Immature natural killer cell (primary cell): ENCODE measurements around the gene BRI3. TPM values are rescaled to one million over a fixed set of nuclear protein-coding genes. Genes with fewer than 3 reads are reported as not detected.

Source experiments
- DNase-seq, 3 donors: peaks; one replicate each; pipeline ENCODE4 v3.0.0; 2022; ENCODE audit warnings: mixed read lengths in 1 of 3
- H3K27ac Mint-ChIP-seq, 6 donors: one replicate each; pipeline ENCODE4 v1.8.0; 2020; ENCODE audit warnings: mixed read lengths in 6 of 6, mild to moderate bottlenecking in 5 of 6, inconsistent platforms in 4 of 6, moderate library complexity in 3 of 6
- H3K27me3 Mint-ChIP-seq, 3 donors: one replicate each; pipeline ENCODE4 v1.8.0; 2020 to 2021; ENCODE audit warnings: low read depth in 3 of 3, mild to moderate bottlenecking in 3 of 3, mixed read lengths in 3 of 3, moderate library complexity in 3 of 3, inconsistent platforms in 1 of 3
- H3K36me3 Mint-ChIP-seq, 3 donors: one replicate each; pipeline ENCODE4 v1.8.0; 2020; ENCODE audit warnings: mixed read lengths in 3 of 3, inconsistent platforms in 2 of 3, mild to moderate bottlenecking in 2 of 3
- H3K4me1 Mint-ChIP-seq, 2 donors: one replicate each; pipeline ENCODE4 v1.8.0; 2020; ENCODE audit warnings: inconsistent platforms in 2 of 2, mild to moderate bottlenecking in 2 of 2, mixed read lengths in 2 of 2, moderate library complexity in 1 of 2
- H3K4me3 Mint-ChIP-seq, 5 donors: one replicate each; pipeline ENCODE4 v1.8.0; 2020; ENCODE audit warnings: mild to moderate bottlenecking in 5 of 5, mixed read lengths in 5 of 5, inconsistent platforms in 3 of 5, moderate library complexity in 3 of 5
- H3K9me3 Mint-ChIP-seq, 6 donors: one replicate each; pipeline ENCODE4 v1.8.0; 2020; ENCODE audit warnings: mild to moderate bottlenecking in 6 of 6, mixed read lengths in 6 of 6, inconsistent platforms in 4 of 6, moderate library complexity in 3 of 6
- polyA plus RNA-seq, 3 donors: library from polyadenylated mRNA; unstranded; fragments of 300-500 nt; fragmentation: Illumina TruSeq; gene quantifications; one replicate each; pipeline ENCODE4 v1.2.3, GENCODE V29; 2021

Gene BRI3, protein sequence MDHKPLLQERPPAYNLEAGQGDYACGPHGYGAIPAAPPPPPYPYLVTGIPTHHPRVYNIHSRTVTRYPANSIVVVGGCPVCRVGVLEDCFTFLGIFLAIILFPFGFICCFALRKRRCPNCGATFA
- polyA plus RNA-seq: 10 to 100 TPM; 15.8 to 18.3 (median 17.2) TPM

GRCh38 chr7:98280791-98281756 lies at the start of gene BRI3:
Gene BRI3, plus strand, starts transcription at chr7:98281686. Its CDS starts 110 bp downstream, at chr7:98281796.
- Mint-ChIP-seq H3K9me3 (no peaks in the 10 kb centered on the region), H3K27me3 (peaks cover 2 to 8% (median 5%) of the 10 kb centered on the region in 3 donors), H3K27ac (peak within 1 kb of the TSS; percentile 60 to 89 (median 85)), H3K36me3 (no peaks in the 10 kb centered on the region), H3K4me1 (peaks cover 31 to 33% of the 10 kb centered on the region in 2 donors), H3K4me3 (peak within 1 kb of the TSS; percentile 86 to 90 (median 88))
- DNase-seq: peak; percentile 81 to 85 (median 85)

- H3K27me3 Mint-ChIP-seq: peaks cover 0 to 2% (median 0%) of the 10 kb centered on the region in 3 donors
- no peaks in the 10 kb centered on the region for H3K9me3 Mint-ChIP-seq
- peaks cover 4% of the 10 kb centered on the region in 3 donors for H3K36me3 Mint-ChIP-seq
- H3K27ac Mint-ChIP-seq: no peak overlapping the region
- H3K4me1 Mint-ChIP-seq: no peaks in the 10 kb centered on the region
- DNase-seq: no peak
- no peak overlapping the region for H3K4me3 Mint-ChIP-seq
Observed at GRCh38 chr7:98232263-98232585, 49.3 kb upstream of the BRI3 start.

DNA sequence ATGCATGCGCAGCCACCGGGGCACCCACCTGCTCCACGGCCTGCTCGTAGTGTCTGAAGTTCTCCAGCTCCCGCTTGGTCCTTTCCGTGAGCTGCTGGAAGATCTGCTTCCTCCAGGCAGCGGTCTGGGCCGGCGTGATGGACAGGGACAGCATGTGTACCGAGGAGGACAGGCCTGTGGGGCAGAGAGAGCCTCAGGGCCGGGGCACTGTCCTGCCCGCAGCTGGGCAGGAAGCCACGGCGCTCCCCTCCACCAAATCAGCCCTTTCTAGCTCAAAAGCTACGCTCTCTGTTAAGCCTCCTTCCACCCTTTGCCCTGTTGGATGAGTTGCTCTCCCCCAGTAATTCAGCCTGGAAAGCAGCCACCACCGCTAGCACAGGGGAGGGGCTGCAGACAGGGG lies 48.7 kb upstream of the BRI3 start:
- Mint-ChIP-seq H3K9me3 (no peaks in the 10 kb centered on the region), H3K4me1 (no peaks in the 10 kb centered on the region), H3K27ac (no peak overlapping the region), H3K4me3 (no peak overlapping the region), H3K27me3 (peaks cover 0 to 2% (median 0%) of the 10 kb centered on the region in 3 donors), H3K36me3 (peaks cover 3 to 4% (median 4%) of the 10 kb centered on the region in 3 donors)
- no peak for DNase-seq

DNA sequence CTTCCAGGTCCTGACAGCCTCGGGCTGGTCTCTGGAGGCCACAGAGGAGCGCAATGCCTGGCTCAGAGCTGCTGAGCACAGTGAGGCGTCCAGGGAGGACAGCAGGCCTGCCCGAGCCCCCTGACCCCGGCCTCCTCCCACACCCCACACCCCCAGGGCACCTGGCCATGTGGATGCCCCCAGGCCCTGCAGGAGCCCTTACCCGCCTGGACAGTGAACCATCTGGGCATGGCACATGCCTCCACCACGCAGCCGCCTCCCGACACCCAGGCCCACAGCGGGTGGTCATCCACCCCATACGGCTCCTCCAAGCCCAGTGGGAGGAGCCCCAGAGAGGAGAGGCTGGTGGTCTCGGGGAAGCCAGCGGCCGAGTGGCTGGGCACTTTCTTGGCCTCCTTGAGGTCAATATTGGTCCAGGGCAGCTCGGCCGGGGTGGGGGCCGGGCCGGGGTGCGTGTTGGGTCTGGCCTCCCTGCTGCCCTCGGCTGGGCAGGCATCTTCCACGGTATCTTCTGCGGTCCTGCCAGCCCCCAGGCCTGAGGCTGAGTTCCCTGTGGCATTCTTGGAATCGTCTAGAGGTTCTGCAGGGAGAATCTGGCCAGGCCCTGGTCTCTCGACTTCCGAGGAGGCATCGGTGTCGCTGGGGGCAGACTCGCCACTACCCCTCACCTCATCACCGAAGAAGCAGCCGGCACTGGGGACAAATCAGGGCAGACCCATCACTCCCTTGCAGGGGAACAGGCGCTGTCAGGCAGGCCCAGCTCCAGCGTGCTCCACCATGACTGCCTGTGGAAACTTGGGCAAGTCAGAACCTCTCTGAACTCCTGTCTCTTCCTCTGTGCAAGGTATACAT lies 48.0 kb upstream of the BRI3 start:
- Mint-ChIP-seq H3K27me3 (peaks cover 0 to 2% (median 0%) of the 10 kb centered on the region in 3 donors), H3K4me3 (no peak overlapping the region), H3K4me1 (no peaks in the 10 kb centered on the region), H3K36me3 (peaks cover 1 to 5% (median 4%) of the 10 kb centered on the region in 3 donors), H3K27ac (peak overlapping the region in 1 of 6 donors; percentile 34), H3K9me3 (no peaks in the 10 kb centered on the region)
- no peak for DNase-seq

DNA sequence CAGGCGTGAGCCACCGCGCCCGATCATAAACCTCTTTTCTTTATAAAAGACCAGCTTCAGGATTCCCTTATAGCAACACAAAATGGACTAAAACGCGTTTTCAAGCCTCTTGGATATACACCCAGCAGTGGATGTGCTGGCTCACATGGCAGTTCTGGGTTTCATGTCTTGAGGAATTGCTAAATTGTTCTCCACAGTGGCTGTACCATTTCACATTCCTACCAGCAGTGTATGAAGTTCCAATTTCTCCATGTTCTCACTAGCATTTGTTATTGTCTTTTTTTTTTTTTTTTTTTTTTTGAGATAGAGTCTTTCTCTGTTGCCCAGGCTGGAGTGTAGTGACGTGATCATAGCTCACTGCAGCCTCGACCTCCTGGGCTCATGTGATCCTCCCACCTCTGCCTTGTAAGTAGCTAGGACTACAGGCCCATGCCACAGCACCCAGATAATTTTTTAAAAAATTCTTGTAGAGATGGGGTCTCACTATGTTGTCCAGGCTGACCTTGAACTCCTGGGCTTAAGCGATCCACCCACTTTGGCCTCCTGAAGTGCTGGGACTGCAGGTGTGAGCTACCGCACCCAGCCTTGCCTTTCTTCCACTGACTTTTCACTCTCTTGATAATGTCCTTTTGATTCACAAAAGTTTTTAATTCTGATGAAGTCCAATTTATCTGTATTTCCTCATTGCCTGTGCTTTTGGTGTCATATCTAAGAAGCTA lies 46.9 kb upstream of the BRI3 start:
- H3K4me1 Mint-ChIP-seq: no peaks in the 10 kb centered on the region
- H3K36me3 Mint-ChIP-seq: peaks cover 4 to 8% (median 5%) of the 10 kb centered on the region in 3 donors
- peaks cover 0 to 2% (median 0%) of the 10 kb centered on the region in 3 donors for H3K27me3 Mint-ChIP-seq
- no peak for DNase-seq
- H3K27ac Mint-ChIP-seq: no peak overlapping the region
- no peak overlapping the region for H3K4me3 Mint-ChIP-seq
- H3K9me3 Mint-ChIP-seq: no peaks in the 10 kb centered on the region

DNA sequence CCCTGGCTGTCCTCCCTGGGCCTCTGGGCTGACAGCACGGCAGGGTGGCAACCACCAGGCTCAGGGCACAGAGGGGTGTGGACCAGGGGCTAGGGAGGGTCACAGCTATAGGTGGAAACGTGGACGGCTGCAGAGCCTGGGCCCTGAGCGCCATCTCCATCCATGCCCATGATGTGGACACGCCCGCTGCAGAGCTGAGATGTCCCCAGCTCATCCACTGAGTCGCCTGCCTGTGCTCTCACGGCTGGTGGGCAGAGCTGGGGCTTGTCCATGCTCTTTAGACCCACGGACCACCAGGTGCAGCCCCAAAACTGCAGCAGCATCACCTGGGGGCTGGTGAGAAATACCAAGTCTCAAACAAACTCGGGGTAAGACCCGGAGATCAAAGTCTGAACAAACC lies 45.6 kb upstream of the BRI3 start:
- no peak for DNase-seq
- peaks cover 0 to 2% (median 0%) of the 10 kb centered on the region in 3 donors for H3K27me3 Mint-ChIP-seq
- H3K27ac Mint-ChIP-seq: no peak overlapping the region
- H3K4me3 Mint-ChIP-seq: no peak overlapping the region
- H3K9me3 Mint-ChIP-seq: no peaks in the 10 kb centered on the region
- H3K4me1 Mint-ChIP-seq: no peaks in the 10 kb centered on the region
- peaks cover 5 to 11% (median 7%) of the 10 kb centered on the region in 3 donors for H3K36me3 Mint-ChIP-seq

GRCh38 chr7:98236355-98237185 lies 44.9 kb upstream of the BRI3 start:
- no peak overlapping the region for H3K4me3 Mint-ChIP-seq
- H3K36me3 Mint-ChIP-seq: peaks cover 5 to 15% (median 7%) of the 10 kb centered on the region in 3 donors

GRCh38 chr7:98238076-98238475 lies 43.4 kb upstream of the BRI3 start:
- H3K36me3 Mint-ChIP-seq: peaks cover 5 to 15% (median 7%) of the 10 kb centered on the region in 3 donors
- H3K4me1 Mint-ChIP-seq: no peaks in the 10 kb centered on the region
- H3K27me3 Mint-ChIP-seq: peaks cover 0 to 2% (median 0%) of the 10 kb centered on the region in 3 donors
- no peak overlapping the region for H3K27ac Mint-ChIP-seq
- DNase-seq: no peak
- H3K4me3 Mint-ChIP-seq: no peak overlapping the region
- H3K9me3 Mint-ChIP-seq: no peaks in the 10 kb centered on the region

More at GRCh38 chr7:98236355-98237185, 44.9 kb upstream of the BRI3 start:
- no peaks in the 10 kb centered on the region for H3K9me3 Mint-ChIP-seq
- H3K4me1 Mint-ChIP-seq: no peaks in the 10 kb centered on the region
- DNase-seq: no peak
- H3K27me3 Mint-ChIP-seq: peaks cover 0 to 2% (median 0%) of the 10 kb centered on the region in 3 donors
- no peak overlapping the region for H3K27ac Mint-ChIP-seq

DNA sequence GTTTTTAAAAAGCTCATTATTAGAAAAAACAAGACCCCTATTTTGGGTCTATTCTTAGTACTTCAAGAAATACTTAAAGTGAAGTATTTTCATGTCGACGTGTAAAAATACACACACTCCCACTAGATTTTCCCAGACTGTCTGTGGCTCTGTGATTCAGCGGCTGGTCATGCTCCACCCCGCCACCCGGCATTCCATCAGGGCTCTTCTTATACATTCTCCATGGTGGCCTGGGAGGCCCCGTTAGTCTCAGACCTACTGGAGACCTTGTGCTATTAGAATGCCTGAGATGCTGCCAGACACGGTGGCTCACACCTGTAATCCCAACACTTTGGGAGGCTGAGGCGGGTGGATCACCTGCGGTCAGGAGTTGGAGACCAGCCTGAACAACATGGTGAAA lies 42.5 kb upstream of the BRI3 start:
- peaks cover 0 to 2% (median 0%) of the 10 kb centered on the region in 3 donors for H3K27me3 Mint-ChIP-seq
- no peak overlapping the region for H3K4me3 Mint-ChIP-seq
- peaks cover 5 to 15% (median 7%) of the 10 kb centered on the region in 3 donors for H3K36me3 Mint-ChIP-seq
- no peak overlapping the region for H3K27ac Mint-ChIP-seq
- DNase-seq: no peak
- H3K4me1 Mint-ChIP-seq: no peaks in the 10 kb centered on the region
- no peaks in the 10 kb centered on the region for H3K9me3 Mint-ChIP-seq

DNA sequence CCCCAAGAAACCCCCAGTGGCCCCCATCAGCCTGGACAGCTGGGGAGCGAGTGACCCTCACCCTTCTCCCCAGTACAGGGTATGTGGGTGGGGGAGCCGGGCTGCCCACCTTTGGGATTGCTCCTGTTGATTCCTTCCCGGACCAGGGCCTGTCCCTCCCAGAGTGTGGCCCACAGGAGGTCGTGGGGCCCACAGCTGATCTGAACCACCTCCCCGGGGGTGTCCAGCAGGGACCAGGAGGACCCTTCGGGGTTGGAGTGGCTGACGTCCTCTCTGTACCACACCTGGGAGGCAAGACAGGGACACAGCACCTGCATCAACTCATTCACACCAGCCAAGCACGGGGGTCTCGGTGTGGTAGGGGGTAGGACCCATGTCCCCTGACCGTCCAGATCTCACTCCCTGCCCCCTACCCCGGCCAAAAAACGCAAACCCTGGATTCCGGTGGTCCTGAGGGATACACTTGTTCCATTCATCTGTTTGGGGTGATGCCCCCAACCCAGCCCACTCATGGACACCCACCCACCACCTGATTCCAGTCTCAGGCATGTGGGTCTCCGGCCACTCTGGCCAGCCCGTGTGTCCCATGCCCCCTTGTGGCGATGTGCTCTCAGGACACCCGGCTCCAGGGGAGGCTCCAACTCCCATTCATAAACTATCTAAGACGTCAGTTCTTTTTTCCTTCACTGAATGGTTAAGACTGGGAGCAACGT lies 40.4 kb upstream of the BRI3 start:
- DNase-seq: no peak
- no peaks in the 10 kb centered on the region for H3K9me3 Mint-ChIP-seq
- H3K27me3 Mint-ChIP-seq: peaks cover 0 to 3% (median 0%) of the 10 kb centered on the region in 3 donors
- peaks cover 3 to 11% (median 5%) of the 10 kb centered on the region in 3 donors for H3K36me3 Mint-ChIP-seq
- H3K4me1 Mint-ChIP-seq: no peaks in the 10 kb centered on the region
- H3K4me3 Mint-ChIP-seq: no peak overlapping the region
- peak overlapping the region in 2 of 6 donors; percentile 11 to 57 for H3K27ac Mint-ChIP-seq

- no peak overlapping the region for H3K27ac Mint-ChIP-seq
- peaks cover 0 to 2% (median 0%) of the 10 kb centered on the region in 3 donors for H3K27me3 Mint-ChIP-seq
- H3K9me3 Mint-ChIP-seq: no peaks in the 10 kb centered on the region
- peaks cover 3 to 11% (median 5%) of the 10 kb centered on the region in 3 donors for H3K36me3 Mint-ChIP-seq
- no peak overlapping the region for H3K4me3 Mint-ChIP-seq
- no peaks in the 10 kb centered on the region for H3K4me1 Mint-ChIP-seq
- DNase-seq: no peak
Observed at GRCh38 chr7:98241674-98242241, 39.7 kb upstream of the BRI3 start.

DNA sequence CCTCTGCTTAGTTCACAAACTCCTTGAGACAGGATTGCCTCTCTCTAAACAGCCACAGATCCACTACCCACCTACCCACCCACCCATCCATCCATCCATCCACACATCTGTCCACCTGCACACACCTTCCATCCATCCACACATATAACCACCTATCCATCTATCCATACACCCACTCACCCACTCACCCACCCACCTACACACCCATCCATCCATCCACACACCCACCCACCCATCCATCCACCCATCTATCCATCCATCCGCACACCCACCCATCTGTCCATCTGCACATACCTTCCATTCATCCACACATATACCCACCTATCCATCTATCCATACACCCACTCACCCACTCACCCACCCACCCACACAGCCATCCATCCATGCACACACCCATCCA lies 39.1 kb upstream of the BRI3 start:
- no peak for DNase-seq
- Mint-ChIP-seq H3K27ac (no peak overlapping the region), H3K27me3 (peaks cover 0 to 1% (median 0%) of the 10 kb centered on the region in 3 donors), H3K4me1 (no peaks in the 10 kb centered on the region), H3K9me3 (no peaks in the 10 kb centered on the region), H3K36me3 (peaks cover 3 to 11% (median 5%) of the 10 kb centered on the region in 3 donors), H3K4me3 (no peak overlapping the region)
